Mesenchymal stem cell (in vitro differentiated cells and primary cell): ENCODE results near the gene CAPN3.

Experiments used
- DNase-seq: peaks from one replicate; pipeline ENCODE4 v3.0.0-alpha.2; 2013
- H2AFZ ChIP-seq: one replicate; pipeline ENCODE4 v1.6.1; 2013; ENCODE audit warnings: low read depth, mild to moderate bottlenecking, control low read depth, inconsistent platforms, low read length, moderate library complexity
- H2AK5ac ChIP-seq: 2 replicates; pipeline ENCODE4 v1.6.1; 2013; ENCODE audit warnings: low read length, moderate library complexity, mild to moderate bottlenecking, inconsistent platforms; ENCODE audit not compliant: severe bottlenecking
- H2BK120ac ChIP-seq: one replicate; pipeline ENCODE4 v1.6.1; 2013; ENCODE audit warnings: low read depth, mild to moderate bottlenecking, inconsistent platforms, low read length, moderate library complexity
- H2BK12ac ChIP-seq, 2 experiments: one replicate each; pipeline ENCODE4 v1.6.1; 2013; ENCODE audit warnings: inconsistent platforms in 2 of 2, low read length in 2 of 2, mild to moderate bottlenecking in 2 of 2, moderate library complexity in 2 of 2, control low read depth in 1 of 2
- H2BK15ac ChIP-seq: one replicate; pipeline ENCODE4 v1.6.1; 2013; ENCODE audit warnings: mild to moderate bottlenecking, low read depth, inconsistent platforms; ENCODE audit not compliant: poor library complexity, severe bottlenecking
- H2BK5ac ChIP-seq: 2 replicates; pipeline ENCODE4 v1.6.1; 2013; ENCODE audit warnings: low read depth, mild to moderate bottlenecking, low read length, control low read depth, inconsistent platforms; ENCODE audit not compliant: poor library complexity, severe bottlenecking
- H3K14ac ChIP-seq, 2 experiments: one replicate each; pipeline ENCODE4 v1.6.1; 2013; ENCODE audit warnings: inconsistent platforms in 2 of 2, low read length in 2 of 2, control low read depth in 1 of 2, mild to moderate bottlenecking in 1 of 2, moderate library complexity in 1 of 2
- H3K18ac ChIP-seq, 2 experiments: one replicate each; pipeline ENCODE4 v1.6.1; 2013; ENCODE audit warnings: inconsistent platforms in 2 of 2, low read length in 2 of 2, control low read depth in 1 of 2, low read depth in 1 of 2, mild to moderate bottlenecking in 1 of 2
- H3K23ac ChIP-seq, 2 experiments: one replicate each; pipeline ENCODE4 v1.6.1; 2013; ENCODE audit warnings: inconsistent platforms in 2 of 2, low read length in 2 of 2, mild to moderate bottlenecking in 2 of 2, moderate library complexity in 2 of 2, control low read depth in 1 of 2
- H3K27ac ChIP-seq: 2 replicates; pipeline ENCODE4 v1.5.1; 2013; ENCODE audit warnings: mild to moderate bottlenecking, moderate library complexity, low read length, control low read depth, inconsistent platforms; ENCODE audit not compliant: poor library complexity, severe bottlenecking
- H3K27me3 ChIP-seq, 2 experiments: 2 replicates each; pipeline versions ENCODE4 v1.6.1 to v1.7.0; 2013; ENCODE audit warnings: low read length in 2 of 2, mild to moderate bottlenecking in 2 of 2, moderate library complexity in 2 of 2, control low read depth in 1 of 2, inconsistent platforms in 1 of 2; ENCODE audit not compliant: control insufficient read depth in 1 of 2, insufficient read depth in 1 of 2
- H3K36me3 ChIP-seq, 2 experiments: 2 replicates each; pipeline versions ENCODE4 v1.6.1 to v1.7.0; 2013; ENCODE audit warnings: low read length in 2 of 2, control low read depth in 1 of 2, inconsistent platforms in 1 of 2, low read depth in 1 of 2, mild to moderate bottlenecking in 1 of 2; ENCODE audit not compliant: insufficient read depth in 2 of 2, control insufficient read depth in 1 of 2
- H3K4ac ChIP-seq, 2 experiments: one replicate each; pipeline ENCODE4 v1.6.1; 2013; ENCODE audit warnings: inconsistent platforms in 2 of 2, low read length in 2 of 2, mild to moderate bottlenecking in 2 of 2, moderate library complexity in 2 of 2, control low read depth in 1 of 2, low read depth in 1 of 2
- H3K4me1 ChIP-seq: 2 replicates; pipeline ENCODE4 v1.6.1; 2013; ENCODE audit warnings: low read depth, low read length, control low read depth; ENCODE audit not compliant: control insufficient read depth, insufficient read depth
- H3K4me2 ChIP-seq: 2 replicates; pipeline ENCODE4 v1.6.1; 2013; ENCODE audit warnings: low read length, mild to moderate bottlenecking, inconsistent platforms; ENCODE audit not compliant: poor library complexity, severe bottlenecking
- H3K4me3 ChIP-seq, 2 experiments: 2 replicates each; pipeline versions ENCODE4 v1.5.1 to v1.7.0; 2013; ENCODE audit warnings: low read length in 2 of 2, mild to moderate bottlenecking in 2 of 2, control low read depth in 1 of 2, low read depth in 1 of 2; ENCODE audit not compliant: insufficient read depth in 1 of 2
- H3K79me1 ChIP-seq: replicated peaks from 2 replicates; pipeline ENCODE4 v1.6.1; 2013; ENCODE audit warnings: mild to moderate bottlenecking, control low read depth, low read length, inconsistent platforms; ENCODE audit not compliant: poor library complexity, severe bottlenecking
- H3K9ac ChIP-seq: 2 replicates; pipeline ENCODE4 v1.7.0; 2013; ENCODE audit warnings: mild to moderate bottlenecking, low read length, moderate library complexity
- H3K9me3 ChIP-seq: 2 replicates; pipeline ENCODE4 v1.7.0; 2013; ENCODE audit warnings: mild to moderate bottlenecking, low read length; ENCODE audit not compliant: control insufficient read depth
- H4K8ac ChIP-seq: one replicate; pipeline ENCODE4 v1.6.1; 2013; ENCODE audit warnings: inconsistent platforms, mild to moderate bottlenecking, low read length, moderate library complexity
- H4K91ac ChIP-seq: one replicate; pipeline ENCODE4 v1.6.1; 2013; ENCODE audit warnings: mild to moderate bottlenecking, low read length, inconsistent platforms
- WGBS: methylation state at CpG from one replicate; pipeline ENCODE4 v1.1.7; 2013; ENCODE audit warnings: mixed read lengths; 5-methylcytosine and 5-hydroxymethylcytosine counted together

CAPN3 gene

GRCh38 chr15:42329992-42330391 is 29.3 kb upstream of the CAPN3 start:
- H4K8ac ChIP-seq, result no peak overlapping the region
- no peak overlapping the region for H2BK5ac ChIP-seq
- H3K4ac ChIP-seq, result no peak overlapping the region
- H3K9ac ChIP-seq, result no peak overlapping the region
- no CpG with 5 or more reads among the region's 2 CpGs for WGBS
- no peak overlapping the region for H3K4me2 ChIP-seq
- H3K14ac ChIP-seq, result no peak overlapping the region
- no peaks in the 10 kb centered on the region for H3K4me1 ChIP-seq
- H4K91ac ChIP-seq, result no peak overlapping the region
- H3K18ac ChIP-seq, result no peak overlapping the region
- peaks cover 0 to 68% of the 10 kb centered on the region in 2 experiments for H3K36me3 ChIP-seq
- H3K79me1 ChIP-seq, result no peaks in the 10 kb centered on the region
- H3K27me3 ChIP-seq, result no peaks in the 10 kb centered on the region
- H2BK120ac ChIP-seq, result no peak overlapping the region
- H2BK12ac ChIP-seq, result no peak overlapping the region
- H2AFZ ChIP-seq, result no peak overlapping the region
- no peak overlapping the region for H2BK15ac ChIP-seq
- H3K4me3 ChIP-seq, result no peak overlapping the region
- no peak overlapping the region for H2AK5ac ChIP-seq
- no peak overlapping the region for H3K23ac ChIP-seq
- no peak overlapping the region for H3K27ac ChIP-seq
- DNase-seq, result no peak
- H3K9me3 ChIP-seq, result peaks cover 10% of the 10 kb centered on the region

GRCh38 chr15:42331235-42331634 is 28.1 kb upstream of the CAPN3 start:
- Histone ChIP-seq H3K4ac (no peak overlapping the region), H4K91ac (no peak overlapping the region), H3K23ac (no peak overlapping the region), H3K27me3 (no peaks in the 10 kb centered on the region), H2AK5ac (no peak overlapping the region), H2BK12ac (no peak overlapping the region), H2BK15ac (no peak overlapping the region), H3K9ac (no peak overlapping the region), H3K79me1 (no peaks in the 10 kb centered on the region), H3K4me3 (no peak overlapping the region), H2BK5ac (no peak overlapping the region), H3K9me3 (peaks cover 22% of the 10 kb centered on the region), H4K8ac (no peak overlapping the region), H3K4me1 (no peaks in the 10 kb centered on the region), H3K36me3 (peaks cover 0 to 66% of the 10 kb centered on the region in 2 experiments), H3K4me2 (no peak overlapping the region), H3K14ac (no peak overlapping the region), H2AFZ (no peak overlapping the region), H3K18ac (peak overlapping the region in 1 of 2 experiments; percentile 34), H2BK120ac (no peak overlapping the region), H3K27ac (no peak overlapping the region)
- peak; percentile 78 for DNase-seq
- 41% methylated on average over 2 of the region's 3 CpGs for WGBS

- H3K36me3 ChIP-seq, result peaks cover 0 to 55% of the 10 kb centered on the region in 2 experiments
- no peak overlapping the region for H2AK5ac ChIP-seq
- no peak overlapping the region for H3K4me3 ChIP-seq
- peaks cover 22% of the 10 kb centered on the region for H3K9me3 ChIP-seq
- H4K8ac ChIP-seq, result no peak overlapping the region
- no peak overlapping the region for H3K27ac ChIP-seq
- H3K14ac ChIP-seq, result no peak overlapping the region
- H3K27me3 ChIP-seq, result no peaks in the 10 kb centered on the region
- no peak overlapping the region for H3K4ac ChIP-seq
- H2BK120ac ChIP-seq, result no peak overlapping the region
- peak; percentile 33 for DNase-seq
- H2BK12ac ChIP-seq, result no peak overlapping the region
- no peak overlapping the region for H3K18ac ChIP-seq
- H3K9ac ChIP-seq, result no peak overlapping the region
- H2BK5ac ChIP-seq, result no peak overlapping the region
- H4K91ac ChIP-seq, result no peak overlapping the region
- H2BK15ac ChIP-seq, result no peak overlapping the region
- no peaks in the 10 kb centered on the region for H3K4me1 ChIP-seq
- 85% methylated on average over 2 of the region's 4 CpGs for WGBS
- no peak overlapping the region for H3K23ac ChIP-seq
- H2AFZ ChIP-seq, result no peak overlapping the region
- no peaks in the 10 kb centered on the region for H3K79me1 ChIP-seq
- no peak overlapping the region for H3K4me2 ChIP-seq
Measured at GRCh38 chr15:42332331-42332730, 27.0 kb upstream of the CAPN3 start.

- Histone ChIP-seq H3K79me1 (no peaks in the 10 kb centered on the region), H3K18ac (no peak overlapping the region), H3K14ac (no peak overlapping the region), H2AFZ (no peak overlapping the region), H2BK12ac (no peak overlapping the region), H3K27ac (no peak overlapping the region), H3K4me3 (peak overlapping the region in 1 of 2 experiments; percentile 4), H3K27me3 (no peaks in the 10 kb centered on the region), H3K36me3 (peaks cover 0 to 34% of the 10 kb centered on the region in 2 experiments), H2BK120ac (no peak overlapping the region), H4K8ac (no peak overlapping the region), H2BK15ac (no peak overlapping the region), H3K9me3 (peaks cover 22% of the 10 kb centered on the region), H4K91ac (no peak overlapping the region), H3K23ac (no peak overlapping the region), H2BK5ac (no peak overlapping the region), H3K4me2 (no peak overlapping the region), H3K4me1 (no peaks in the 10 kb centered on the region), H3K9ac (no peak overlapping the region), H2AK5ac (no peak overlapping the region), H3K4ac (no peak overlapping the region)
- DNase-seq, result no peak
- WGBS, result 92% methylated on average over 2 of the region's 2 CpGs
Measured at GRCh38 chr15:42335074-42335473, 24.2 kb upstream of the CAPN3 start.
